ENCODE results near the gene TTC32.
"Not testable (repeated sequence)": the region's sequence is repeated elsewhere in the genome, so short reads cannot be mapped to it uniquely, and the experiment has no call there.

TTC32 gene

GRCh38 chr2:19899985-19900930 is 1.5 kb downstream of the TTC32 start:
- no peak for DNase-seq (ENCODE audit: low read depth in 1 of 2, low spot score in 1 of 2)

GRCh38 chr2:19898592-19899329 is 3.0 kb downstream of the TTC32 start:
- DNase-seq (ENCODE audit: low read depth in 1 of 2, low spot score in 1 of 2) = no peak

GRCh38 chr2:19897623-19898245 is 4.0 kb downstream of the TTC32 start:
- no peak for DNase-seq (ENCODE audit: low read depth in 1 of 2, low spot score in 1 of 2)

DNA sequence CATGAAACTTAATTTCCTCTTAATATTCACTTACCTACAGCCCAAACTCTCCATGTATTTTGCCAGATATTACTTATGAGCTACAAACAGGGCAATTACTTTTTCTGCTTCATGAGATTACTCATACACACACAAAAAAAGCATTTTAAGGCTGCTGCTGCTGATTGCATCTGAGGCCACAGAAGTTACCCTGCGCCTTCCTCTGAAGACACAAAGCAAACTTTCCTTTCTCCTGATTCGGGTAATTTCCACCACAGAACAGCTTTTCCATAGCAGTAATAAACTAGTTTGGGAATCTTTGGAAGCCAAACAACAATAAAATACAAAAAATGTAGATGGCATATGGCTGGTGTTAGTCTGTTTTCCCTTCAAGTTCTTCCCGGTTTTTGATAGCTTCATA is 6.2 kb downstream of the TTC32 start:
- DNase-seq (ENCODE audit: low read depth in 1 of 2, low spot score in 1 of 2) = no peak

DNA sequence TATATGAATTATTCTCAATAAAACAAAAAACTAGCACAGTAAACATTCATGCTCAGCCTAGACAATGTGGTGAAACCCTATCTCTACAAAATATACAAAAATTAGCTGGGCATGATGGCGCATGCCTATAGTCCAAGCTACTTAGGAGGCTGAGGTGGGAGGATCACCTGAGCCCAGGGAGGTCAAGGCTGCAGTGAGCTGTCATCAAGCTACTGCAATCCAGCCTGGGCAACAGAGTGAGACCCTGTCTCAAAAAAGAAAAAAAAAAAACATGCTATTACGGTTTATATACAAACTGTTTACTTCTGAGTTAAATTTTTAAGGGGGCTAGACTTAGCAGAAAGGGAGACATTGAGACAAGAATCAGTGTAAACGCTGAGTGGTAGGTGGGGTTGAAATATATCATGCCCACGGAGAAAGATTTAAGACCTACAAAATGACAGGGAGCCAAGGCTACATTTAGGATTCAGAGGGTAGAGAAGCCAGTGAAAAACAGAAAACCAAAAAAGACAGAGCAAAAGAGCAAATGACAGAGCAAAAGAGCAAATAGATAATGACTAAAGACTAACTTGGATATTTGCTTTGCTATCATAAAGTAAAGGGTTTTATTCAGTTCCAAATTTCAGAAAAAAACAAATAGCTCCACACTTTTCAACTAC is 7.5 kb downstream of the TTC32 start:
- DNase-seq (ENCODE audit: low read depth in 1 of 2, low spot score in 1 of 2) = no peak

GRCh38 chr2:19893520-19894133 is 8.2 kb downstream of the TTC32 start:
- no peak for DNase-seq (ENCODE audit: low read depth in 1 of 2, low spot score in 1 of 2)

- DNase-seq (ENCODE audit: low read depth in 1 of 2, low spot score in 1 of 2) = not testable (repeated sequence)
Observed at GRCh38 chr2:19891971-19892370, 9.8 kb downstream of the TTC32 start.

DNA sequence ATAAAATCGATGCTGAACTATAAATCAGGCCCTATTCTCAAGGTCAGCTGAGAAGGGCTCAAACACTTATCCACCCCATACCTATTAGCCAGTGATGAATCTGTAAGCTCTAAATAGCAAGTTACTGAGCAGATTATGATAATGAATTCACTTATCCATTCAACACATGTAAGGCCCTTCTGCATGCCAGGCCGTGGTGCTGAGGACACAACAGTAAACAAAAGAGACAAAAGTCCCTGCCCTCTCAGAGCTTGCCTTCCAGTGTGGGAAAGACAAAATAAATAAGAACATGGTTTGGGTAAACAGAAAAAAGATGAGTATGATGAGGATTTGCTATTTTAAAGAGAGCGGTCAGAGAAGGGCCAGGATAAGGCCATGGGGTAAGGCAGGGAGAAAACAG is 11.7 kb downstream of the TTC32 start:
- no peak for DNase-seq (ENCODE audit: low read depth in 1 of 2, low spot score in 1 of 2)

DNA sequence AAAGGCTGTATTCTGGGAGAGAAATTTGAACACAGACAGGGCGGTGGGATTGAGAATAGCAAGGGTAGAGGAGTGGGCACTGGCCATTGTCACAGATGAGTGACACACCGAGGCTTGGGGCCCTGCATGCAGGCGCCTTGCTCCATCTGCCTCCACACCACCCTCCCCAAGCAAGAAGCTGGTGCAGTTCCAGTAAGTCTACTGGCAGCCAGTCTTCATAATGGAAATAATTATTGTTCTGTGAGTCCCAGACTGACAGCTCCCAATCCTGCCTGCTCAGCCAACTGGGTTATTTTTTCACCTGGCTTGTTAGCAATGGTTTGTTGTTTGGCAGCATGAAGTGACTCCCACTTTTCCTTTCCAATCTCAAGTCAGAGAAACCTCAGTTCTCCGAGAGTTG is 13.0 kb downstream of the TTC32 start:
- DNase-seq (ENCODE audit: low read depth in 1 of 2, low spot score in 1 of 2) = no peak

GRCh38 chr2:19887510-19887909 is 14.3 kb downstream of the TTC32 start:
- no peak for DNase-seq (ENCODE audit: low read depth in 1 of 2, low spot score in 1 of 2)

DNA sequence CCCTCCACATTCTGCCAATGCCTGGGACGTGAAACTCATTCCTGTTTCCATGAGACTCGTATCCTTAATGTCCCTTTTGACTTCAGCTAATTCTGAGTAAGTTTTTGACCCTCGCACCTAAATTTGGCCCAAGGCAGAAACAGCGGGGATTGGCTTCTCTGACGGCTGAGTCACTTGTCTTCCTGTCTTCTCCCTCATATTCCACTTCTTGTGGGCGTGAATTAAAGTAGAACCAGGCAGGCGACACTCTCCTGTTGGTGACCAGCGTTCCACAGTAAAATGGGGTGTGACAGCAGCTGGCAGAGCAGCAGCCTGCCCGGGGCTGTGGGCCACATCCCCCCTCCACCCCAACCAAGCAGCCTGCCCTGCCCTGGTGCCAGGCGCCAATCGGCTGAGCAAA is 15.5 kb downstream of the TTC32 start:
- DNase-seq (ENCODE audit: low read depth in 1 of 2, low spot score in 1 of 2) = no peak

DNA sequence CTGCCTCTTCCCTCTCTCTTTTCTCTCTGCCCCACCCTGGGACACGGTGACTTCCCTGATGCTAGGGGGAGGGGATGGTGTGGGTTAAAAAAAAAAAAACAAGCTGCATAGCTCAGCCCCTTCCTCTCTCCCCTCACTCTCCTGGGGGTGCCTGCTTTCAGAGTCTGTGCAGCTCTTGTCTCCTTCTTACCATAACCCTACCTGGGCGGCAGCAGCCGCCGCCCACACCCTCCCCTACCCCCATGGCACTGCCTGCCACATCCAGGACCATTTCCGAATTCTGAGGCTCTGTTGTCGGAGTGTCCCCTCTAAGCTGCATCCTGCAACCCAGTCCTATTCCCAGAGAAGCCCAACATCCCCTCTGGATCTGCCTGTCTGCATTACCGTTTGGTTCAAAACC is 16.0 kb downstream of the TTC32 start:
- DNase-seq (ENCODE audit: low read depth in 1 of 2, low spot score in 1 of 2) = no peak

DNA sequence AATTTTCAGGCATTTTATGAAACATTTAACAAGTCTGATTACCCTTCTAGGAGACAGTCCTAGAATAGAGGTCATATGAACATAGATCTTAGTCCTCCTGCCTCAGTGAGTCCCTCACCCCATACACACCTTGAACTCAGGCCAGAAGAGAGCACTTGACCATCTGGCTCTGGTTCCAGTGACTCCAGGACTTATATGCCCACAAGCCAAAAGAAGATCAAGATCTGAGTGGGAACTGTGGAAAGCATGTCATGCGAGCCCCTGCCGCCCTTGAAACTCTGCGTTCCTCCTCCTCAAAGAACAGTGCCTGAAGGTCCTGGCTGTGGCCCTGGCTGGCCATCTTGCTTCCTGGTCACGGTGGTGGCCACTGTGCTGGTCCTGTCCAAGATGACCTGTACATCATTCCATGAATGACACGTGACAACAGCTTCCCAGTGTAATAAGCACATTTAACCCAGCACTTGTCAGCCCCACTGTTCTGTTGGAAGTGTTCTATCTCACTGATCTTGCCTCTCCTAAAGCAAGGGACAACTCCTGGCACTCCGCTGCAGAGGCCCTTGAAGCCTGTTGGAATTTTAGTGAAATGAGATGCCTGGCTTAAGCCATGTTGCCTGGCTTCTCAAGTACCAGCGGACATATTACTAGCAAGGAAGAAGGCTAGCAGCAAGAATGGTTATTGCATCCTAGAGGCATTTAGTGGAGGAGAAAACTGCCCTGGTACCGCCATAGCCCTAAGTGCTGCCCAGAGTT is 17.6 kb downstream of the TTC32 start:
- no peak for DNase-seq (ENCODE audit: low read depth in 1 of 2, low spot score in 1 of 2)

DNA sequence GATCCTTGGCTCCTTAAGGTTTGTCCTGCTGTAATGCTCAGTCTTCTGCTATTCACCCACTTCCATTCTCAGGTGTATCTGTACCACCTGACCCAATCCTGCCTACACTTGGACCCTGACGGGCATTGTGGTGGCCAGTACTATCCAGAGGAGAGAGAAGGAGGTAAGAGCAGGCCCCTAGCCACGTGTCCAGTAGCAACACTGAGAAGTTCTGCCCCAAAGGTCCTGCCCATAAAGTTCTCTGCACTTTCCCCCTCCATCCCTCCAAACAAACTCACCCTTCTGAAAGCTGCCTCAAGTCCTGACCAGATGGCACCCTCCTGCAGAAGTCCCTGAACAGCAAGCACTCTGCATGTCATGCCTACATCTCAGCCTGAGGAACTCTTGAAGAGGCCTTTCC is 18.3 kb downstream of the TTC32 start:
- DNase-seq (ENCODE audit: low read depth in 1 of 2, low spot score in 1 of 2) = no peak

DNA sequence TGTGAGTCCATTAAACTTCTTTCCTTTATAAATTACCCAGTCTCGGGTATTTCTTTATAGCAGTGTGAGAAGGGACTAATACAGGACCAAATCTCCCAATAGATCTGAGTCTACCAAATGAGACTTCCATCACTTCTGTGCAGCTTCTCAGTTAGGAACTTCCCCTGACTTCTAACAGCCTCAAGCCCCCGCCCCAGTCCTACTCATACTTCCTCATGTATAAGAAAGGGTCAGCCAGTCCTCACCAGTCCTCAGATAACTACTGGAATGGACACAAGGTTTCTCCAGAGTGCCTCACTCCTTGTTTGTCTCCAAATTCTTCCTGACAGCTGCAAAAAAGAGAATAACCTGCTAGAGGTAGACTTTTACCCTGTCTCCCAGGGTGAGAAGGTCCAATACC is 19.5 kb downstream of the TTC32 start:
- no peak for DNase-seq (ENCODE audit: low read depth in 1 of 2, low spot score in 1 of 2)

GRCh38 chr2:19881908-19882265 is 19.9 kb downstream of the TTC32 start:
- no peak for DNase-seq (ENCODE audit: low read depth in 1 of 2, low spot score in 1 of 2)

- DNase-seq (ENCODE audit: low read depth in 1 of 2, low spot score in 1 of 2) = no peak
Observed at GRCh38 chr2:19881221-19881907, 20.4 kb downstream of the TTC32 start.

- DNase-seq (ENCODE audit: low read depth in 1 of 2, low spot score in 1 of 2) = not testable (repeated sequence)
Observed at GRCh38 chr2:19880191-19880590, 21.6 kb downstream of the TTC32 start.

DNA sequence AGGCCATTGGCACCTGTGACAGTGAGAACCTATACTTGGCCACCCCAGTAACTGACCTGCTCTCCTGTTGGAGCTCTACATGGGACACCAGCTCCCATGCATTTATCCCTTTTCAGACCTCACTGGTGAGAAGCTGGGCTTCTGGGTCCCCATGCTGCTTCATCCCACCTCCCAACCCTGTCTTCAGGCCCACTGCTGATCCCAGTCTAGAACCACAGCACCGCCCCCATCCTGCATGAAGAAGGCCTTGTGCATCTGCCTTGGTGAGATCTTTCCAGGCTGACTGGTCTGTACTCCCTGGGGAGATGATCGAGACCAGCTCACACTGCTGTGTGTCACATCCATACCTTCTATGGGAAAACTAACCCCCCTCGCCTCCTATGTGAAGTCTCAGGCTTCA is 22.7 kb downstream of the TTC32 start:
- DNase-seq (ENCODE audit: low read depth in 1 of 2, low spot score in 1 of 2) = no peak
